NCI-H128 (cell line): ENCODE measurements around the gene TSPY4.
"Not testable (repeated sequence)": the region's sequence is repeated elsewhere in the genome, so short reads cannot be mapped to it uniquely, and the experiment has no call there.

Experiments used
- DNase-seq: peaks from one replicate; lab custom pipeline; 2025; ENCODE audit not compliant: unreplicated experiment; lab: John Stamatoyannopoulos, UW

TSPY4 gene, protein sequence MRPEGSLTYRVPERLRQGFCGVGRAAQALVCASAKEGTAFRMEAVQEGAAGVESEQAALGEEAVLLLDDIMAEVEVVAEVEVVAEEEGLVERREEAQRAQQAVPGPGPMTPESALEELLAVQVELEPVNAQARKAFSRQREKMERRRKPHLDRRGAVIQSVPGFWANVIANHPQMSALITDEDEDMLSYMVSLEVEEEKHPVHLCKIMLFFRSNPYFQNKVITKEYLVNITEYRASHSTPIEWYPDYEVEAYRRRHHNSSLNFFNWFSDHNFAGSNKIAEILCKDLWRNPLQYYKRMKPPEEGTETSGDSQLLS

DNA sequence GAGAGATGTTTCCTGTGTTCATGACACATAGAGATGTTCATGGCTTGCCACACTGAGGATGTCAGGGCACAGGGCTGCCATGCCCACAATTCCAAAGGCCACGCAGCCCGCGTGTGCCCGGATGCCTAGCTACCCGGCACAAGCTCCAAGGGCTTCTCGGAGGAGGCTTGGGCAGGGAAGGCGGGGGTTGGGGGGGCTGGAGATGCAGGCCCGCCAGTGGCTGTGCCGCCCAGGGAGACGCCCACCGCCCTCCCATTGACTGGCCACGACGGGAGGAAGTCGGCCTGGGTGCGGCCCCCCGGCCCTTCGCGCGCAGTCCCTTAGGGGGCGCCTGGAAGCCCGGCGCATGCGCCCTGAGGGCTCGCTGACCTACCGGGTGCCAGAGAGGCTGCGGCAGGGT, at the start of gene TSPY4:
Gene TSPY4 (plus strand): TSS at position 301 of the 400 bp plus-strand sequence. CDS start 46 bp downstream, at position 347.
- not testable (repeated sequence) for DNase-seq

- no peak for DNase-seq
Observed at GRCh38 chrY:9320996-9321395, 16.3 kb upstream of the TSPY4 start.

GRCh38 chrY:9357497-9357896, 20.2 kb downstream of the TSPY4 start, which contains the start of gene TSPY8:
Gene TSPY8, plus strand, starts transcription at chrY:9357797. Its CDS starts 46 bp downstream, at chrY:9357843.
- DNase-seq = not testable (repeated sequence)
